Astrocyte of the hippocampus (primary cell): Measurements from ENCODE around the gene MITD1.
"Not testable (repeated sequence)": the region's sequence is repeated elsewhere in the genome, so short reads cannot be mapped to it uniquely, and the experiment has no call there.

ENCODE experiments used
- DNase-seq: peaks from one replicate; pipeline ENCODE4 v3.0.0; 2011; ENCODE audit warnings: low read depth, low spot score

MITD1 gene

DNA sequence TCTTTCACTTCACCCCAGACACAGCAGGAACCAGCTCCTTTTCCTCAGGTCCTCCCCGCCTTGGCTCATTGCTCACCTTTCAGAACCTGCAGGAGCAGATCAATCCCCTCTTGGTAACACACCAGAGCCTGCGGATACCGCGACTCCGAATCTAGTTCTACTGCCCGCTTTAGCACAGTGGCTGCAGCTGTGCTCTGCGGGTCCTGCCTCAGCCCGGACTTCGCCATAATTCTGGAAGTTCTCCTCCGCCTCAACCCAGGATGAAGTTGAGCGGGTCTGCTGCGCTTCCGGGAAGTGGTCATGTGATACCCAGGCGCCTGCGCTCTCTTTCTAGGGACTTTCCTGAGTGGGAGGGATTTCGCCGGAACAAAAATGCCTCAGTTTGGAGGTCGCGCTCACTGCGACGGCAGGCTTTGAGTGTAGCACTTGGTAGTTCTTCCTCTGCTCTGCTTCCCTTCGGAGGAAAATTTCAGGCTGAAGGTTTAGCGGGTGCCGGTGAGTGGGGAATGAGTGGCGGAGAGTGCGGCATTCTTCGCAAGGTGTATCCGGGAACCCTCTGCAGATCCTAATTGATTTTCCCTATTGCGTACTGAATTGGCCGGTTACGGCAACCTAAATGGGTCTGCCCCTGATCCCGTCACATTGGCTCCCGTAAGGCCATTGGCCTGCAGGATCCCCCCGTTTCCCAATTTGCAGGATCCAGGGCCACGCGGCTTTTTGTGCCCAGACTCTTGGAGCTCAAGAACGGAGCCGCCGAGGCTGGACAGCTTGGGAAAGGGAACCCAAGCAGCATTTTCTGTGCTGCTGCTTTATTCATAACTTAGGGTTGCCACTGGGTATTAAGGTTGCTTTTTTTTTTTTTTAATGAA, at the start of gene MITD1, which contains the start of gene MRPL30:
Gene MITD1, minus strand, starts transcription at position 304 of the 869 bp plus-strand sequence. Its CDS starts 77 bp downstream, at position 227.
Gene MRPL30, plus strand, starts transcription at position 430 of the 869 bp plus-strand sequence. CDS start 5,020 bp downstream, outside the sequence.
- DNase-seq = peak; percentile 97

DNA sequence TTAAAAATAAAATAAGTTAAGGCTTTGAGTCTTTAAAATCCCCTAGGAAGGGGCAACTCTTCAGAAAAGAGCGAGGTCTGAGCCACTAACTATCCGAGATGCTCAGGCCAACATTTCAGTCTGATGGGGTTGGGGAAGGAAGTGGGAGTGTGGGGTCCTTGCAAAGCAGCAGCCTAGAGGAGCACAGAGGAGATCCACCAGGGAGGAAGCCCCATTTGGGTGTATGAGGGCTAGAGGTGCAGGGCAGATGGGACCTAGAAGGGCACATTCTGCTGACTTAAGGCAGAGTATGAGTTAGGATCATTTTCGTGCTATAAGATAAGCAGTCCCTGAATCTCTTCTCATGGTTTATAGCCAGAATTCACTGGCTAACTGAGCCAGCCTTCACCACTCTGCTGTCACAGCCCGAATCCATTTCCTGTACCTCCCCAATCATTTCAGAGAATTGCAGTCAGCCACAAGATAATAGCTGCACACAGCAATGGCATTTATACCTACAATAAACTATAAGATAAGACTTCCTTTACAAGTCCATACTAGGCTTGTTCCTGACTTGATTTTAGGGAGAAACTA, 37.2 kb upstream of the MITD1 start:
- DNase-seq = no peak

DNA sequence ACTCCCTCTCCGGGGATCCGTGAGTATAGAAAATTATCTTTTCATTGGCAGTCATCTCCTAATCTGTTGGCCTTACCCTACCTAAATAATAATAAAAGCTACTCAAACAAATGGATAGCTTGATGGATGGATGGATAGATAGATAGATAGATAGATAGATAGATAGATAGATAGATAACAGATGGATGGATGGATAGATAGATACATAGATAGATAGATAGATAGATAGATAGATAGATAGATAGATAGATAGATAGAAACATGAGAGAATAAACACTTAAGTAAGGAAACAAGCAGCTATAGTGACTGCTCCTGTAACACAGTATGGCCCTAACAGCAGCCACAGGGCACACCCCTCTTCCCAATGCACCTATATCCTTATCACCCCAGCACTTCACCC, 35.2 kb upstream of the MITD1 start:
- no peak for DNase-seq

DNA sequence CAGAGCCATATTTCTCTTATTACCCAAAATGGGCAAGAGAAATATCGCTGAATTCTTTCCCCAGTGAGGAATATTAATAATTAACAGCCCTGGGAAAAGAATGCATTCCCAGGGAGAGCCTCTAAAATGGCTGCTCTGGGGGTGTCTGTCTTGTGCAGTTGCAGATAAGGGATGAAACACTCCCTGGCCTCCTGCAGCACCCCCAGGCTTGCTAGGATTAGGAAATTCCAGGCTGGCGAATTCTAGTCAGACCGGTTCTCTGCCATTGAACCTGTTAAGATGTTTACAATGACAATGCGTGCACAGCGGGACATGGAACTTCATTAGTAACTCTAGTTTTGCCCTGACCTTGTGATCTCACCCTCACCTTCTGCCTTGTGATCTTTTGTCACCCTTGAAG, 24.6 kb upstream of the MITD1 start:
- no peak for DNase-seq

DNA sequence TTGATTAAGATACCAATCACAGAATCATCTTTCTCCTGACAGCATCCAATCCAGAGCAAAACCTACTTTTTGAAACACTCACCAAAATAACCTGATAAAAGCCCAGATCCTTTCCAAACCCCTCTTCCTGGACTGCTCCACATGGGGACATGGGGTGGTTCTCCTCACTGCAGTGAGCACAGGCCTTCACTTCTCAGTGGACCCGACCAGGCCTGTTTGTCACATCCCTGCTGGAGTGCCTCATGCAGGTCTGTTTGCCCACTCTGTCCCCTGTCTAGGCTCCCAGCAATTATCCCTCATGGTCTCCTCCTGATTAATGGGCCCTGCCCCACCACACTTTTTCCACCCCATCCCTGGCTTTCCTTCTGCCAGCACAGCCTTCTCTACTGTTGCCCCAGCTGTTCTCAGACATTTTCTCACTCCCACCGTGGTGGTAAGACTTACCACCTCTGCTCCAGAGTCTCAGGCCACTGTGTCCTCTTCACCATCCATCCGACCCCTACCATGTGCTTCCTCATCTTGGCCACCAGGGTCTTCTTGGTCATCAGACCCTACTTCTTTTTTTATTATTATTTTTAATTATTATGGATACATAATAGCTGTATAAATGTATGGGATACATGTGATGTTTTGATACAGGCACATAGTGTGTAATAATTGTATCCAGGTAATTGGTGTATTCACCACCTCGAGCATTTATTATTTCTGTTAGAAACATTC, 21.3 kb upstream of the MITD1 start:
- no peak for DNase-seq

DNA sequence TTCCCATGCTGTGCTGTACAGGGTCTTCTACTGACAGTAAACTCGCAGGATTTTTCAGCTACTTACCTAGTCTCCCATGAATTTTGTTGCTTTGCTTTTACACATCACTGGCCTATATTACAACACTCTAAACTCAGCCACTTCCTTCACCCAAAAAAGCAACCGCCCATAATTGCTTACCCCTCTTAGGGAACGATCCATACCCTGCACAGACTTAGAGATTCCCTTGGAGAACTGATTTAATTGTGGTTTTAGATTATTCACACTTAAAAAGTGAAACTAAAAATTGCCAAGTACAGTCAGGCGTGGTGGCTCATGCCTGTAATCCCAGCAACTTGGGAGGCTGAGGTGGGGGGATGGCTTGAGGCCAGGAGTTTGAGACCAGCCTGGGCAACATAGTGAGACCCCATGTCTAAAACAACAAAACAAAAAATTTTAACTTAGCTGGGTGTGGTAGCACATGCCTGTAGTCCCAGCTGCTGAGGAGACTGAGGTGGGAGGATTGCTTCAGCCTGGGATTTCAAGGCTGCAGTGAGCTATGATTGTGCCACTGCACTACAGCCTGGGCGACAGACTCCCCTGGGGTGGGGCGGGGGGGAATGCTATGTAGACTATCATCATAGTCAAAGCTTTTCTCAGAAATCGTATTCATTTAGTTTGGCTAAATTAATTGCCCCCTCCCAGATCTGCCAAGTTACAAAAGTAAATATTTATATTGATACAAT, 19.4 kb upstream of the MITD1 start:
- no peak for DNase-seq

DNA sequence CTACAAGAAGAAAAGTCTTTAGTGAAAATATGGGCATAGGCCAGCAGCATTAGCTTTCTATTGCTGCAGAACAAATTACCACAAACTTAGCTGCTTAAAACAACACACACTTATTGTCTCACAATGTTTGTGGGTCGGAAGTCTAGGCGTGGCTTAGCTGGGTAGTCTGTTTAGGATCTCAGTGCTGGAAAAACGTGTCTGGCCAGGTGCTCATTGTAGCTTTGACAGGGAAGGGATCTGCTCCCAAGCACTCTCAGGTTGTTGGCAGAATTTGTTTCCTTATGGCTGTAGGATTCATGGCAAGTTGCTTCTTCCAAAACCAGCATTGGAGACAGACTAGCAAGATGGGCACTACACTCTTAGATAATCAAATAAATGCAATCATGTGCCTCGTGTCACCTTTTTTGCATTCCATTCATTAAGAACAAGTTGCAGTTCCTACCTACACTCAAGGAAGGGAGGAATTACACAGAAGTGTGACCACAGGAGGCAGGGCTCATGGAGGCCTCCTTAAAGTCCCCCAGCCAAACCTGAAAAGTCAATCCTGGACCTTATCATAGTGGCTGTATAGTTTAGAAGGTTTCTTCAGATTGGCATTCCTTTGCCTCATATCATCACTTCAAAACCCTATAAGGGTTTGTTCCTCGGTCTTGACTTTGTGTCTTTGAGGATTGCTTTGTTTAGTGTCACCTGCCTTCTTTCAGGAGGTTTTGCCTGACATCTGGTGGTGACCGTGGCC, 17.4 kb upstream of the MITD1 start:
- DNase-seq = no peak

DNA sequence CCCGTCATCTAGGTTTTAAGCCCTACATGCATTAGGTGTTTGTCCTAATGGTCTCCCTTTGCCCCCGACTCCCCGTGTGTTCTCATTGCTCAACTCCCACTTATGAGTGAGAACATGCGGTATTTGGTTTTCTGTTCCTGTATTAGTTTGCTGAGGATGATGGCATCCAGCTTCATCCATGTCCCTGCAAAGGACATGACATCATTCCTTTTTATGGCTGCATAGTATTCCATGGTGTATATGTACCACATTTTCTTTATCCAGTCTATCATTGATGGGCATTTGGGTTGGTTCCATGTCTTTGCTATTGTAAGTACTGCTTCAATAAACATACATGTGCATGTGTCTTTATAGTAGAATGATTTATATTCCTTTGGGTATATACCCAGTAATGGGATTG, 11.5 kb upstream of the MITD1 start:
- DNase-seq = not testable (repeated sequence)

DNA sequence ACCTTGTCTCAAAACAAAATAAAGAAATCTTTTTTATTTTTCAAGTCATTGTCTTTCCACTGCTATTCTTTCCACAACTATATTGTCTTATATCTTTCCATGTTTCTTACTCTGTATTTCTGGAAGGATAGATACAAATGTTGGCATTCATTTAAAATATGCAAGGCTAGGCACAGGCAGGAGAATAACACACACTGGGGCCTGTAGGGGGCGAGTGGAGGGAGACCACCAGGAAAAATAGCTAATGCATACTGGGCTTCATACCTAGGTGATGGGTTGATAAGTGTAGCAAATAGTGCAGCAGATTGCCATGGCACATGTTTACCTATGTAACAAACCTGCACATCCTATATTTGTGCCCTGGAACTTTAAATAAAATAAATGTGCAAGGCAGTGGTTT, 9.7 kb upstream of the MITD1 start:
- DNase-seq = no peak

DNA sequence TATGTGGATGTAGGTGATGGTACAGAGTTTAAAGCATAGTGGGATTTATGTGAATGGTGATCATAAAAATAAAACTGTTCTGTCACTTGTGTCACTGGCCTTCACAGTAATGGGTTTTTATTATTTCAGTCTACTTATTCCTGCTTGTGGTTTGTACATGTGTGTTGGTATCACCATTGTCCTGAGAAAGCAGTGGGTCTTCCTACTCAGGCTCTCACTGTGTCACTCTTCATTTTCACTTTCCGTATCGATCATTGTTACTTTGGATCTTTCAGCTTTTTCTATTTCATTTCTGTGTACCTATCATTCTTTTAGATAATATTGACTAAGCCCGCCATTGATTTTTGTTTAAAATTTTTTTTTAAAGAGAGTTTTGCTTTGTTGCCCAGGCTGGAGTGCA, 7.5 kb upstream of the MITD1 start:
- DNase-seq = no peak

DNA sequence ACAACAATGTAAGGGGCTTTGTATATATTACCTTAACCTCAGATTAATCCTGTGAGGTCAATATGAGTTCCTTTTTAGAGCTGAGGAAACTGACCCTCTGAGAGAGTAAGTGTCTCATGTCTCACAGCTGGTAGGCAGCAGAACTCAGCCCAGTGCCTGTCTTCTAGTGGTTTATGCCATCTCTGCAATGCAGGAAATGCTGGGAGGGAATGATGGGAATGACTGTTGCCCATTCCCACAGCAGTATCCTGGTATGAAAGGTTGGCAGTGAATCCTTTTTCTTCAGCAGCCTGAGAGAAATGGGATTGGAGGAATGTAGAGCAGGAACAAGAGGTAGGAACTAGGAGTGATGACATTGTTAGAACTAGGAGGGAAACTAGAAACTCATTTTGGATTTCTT, 6.2 kb upstream of the MITD1 start:
- DNase-seq = peak; percentile 6

DNA sequence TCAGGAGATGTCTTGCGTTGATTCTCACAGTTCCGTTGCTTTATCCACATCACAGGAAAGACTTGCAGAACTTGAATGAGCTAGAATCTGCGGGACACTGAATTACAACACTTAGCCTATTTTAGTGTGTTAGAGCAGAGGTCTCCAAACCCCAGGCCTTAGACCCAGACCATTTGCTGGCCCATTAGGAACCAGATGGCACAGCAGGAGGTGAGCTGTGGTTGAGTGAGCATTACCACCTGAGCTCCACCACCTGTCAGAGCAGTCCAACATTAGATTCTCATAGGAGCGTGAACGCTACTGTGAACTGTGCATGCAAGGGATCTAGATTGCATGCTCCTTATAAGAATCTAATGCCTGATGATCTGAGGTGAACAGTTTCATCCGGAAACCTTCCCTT, 4.0 kb upstream of the MITD1 start:
- DNase-seq = no peak

DNA sequence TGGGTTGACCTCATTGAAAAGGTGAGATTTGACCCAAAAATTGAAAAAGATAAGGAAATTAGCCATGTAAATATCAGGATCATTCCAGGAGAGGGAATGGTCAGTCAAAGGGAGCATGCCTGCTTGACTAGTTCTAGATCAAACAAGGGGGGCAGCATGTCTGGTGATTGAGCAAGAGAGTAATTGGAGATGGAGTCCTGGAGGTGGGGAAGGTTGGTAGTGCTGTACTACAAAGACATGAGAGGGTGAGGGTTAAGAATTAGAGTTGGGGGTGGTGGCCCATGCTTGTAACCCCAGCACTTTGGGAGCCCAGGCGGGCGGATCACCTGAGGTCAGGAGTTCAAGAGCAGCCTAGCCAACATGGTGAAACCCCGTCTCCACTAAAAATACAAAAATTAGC, 2.2 kb upstream of the MITD1 start:
- no peak for DNase-seq

DNA sequence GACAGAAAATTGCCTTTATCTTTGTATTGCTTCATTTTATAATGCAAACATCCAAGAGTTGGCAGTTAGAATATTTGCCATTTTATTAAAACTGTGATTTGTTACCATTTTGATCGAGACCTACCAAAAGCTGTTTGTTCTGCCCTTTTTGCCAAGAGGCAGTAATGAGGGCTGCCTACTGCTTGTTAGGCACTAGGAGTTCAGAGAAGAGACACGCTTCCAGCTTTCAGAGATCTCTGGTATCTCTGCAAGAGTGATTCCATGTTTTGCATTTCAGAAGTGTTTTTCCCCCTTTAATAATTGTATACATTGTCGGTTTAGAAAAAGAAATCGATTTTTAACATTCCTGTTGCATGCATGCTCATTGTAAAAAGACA, 754 bp upstream of the MITD1 start:
- DNase-seq = peak; percentile 16

DNA sequence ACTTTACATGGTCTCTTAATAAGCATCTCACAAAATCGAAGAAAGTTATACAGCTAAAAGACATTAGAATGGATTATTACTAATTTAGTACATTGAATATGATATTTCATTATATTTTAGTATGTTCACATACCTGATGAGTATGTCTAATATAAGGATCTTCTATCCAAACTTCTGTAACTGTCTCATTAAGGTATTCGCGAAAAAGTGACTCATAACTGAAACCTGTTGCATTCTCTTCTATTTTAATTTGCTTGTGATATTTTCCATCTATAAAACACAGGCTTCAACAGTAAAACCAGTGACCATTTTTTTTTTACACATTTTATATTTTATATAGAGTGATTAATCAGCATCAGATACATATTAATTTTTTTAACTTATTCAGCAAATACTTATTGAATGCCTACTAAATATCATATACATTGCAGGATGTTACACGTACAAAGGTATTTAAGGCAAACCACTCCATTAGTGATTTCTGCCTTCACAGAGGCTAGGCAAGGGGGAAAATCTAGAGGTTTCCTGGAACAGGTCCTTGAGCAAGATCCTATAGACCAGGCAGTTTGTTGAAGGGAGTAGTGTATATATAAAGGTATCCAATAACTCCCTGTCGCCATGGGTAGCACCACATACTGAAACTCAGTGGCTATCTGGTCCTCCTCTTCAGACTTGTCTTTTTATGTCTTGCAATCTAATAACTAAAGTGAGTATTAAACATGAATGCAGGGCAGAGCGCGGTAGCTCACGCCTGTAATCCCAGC, 9.3 kb downstream of the MITD1 start:
- DNase-seq = no peak

DNA sequence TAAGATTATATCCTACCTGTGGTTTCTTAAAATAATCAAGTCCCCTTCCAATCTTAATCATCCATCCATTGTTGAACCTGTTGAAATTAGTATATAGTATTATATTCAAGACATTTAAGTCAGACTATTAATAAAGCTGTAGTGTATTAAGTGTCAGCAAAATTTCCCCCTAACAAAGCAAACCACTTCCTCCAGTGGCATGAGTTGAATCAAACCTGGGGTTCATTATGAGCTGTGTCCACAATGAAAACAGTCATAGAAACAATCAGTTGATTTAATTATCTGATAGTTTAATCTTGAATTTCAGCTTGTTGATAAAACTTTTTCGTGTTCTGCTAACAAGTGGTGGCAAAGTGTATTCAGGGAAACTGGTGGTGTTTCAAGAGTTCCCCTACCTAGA, 11.3 kb downstream of the MITD1 start:
- no peak for DNase-seq

DNA sequence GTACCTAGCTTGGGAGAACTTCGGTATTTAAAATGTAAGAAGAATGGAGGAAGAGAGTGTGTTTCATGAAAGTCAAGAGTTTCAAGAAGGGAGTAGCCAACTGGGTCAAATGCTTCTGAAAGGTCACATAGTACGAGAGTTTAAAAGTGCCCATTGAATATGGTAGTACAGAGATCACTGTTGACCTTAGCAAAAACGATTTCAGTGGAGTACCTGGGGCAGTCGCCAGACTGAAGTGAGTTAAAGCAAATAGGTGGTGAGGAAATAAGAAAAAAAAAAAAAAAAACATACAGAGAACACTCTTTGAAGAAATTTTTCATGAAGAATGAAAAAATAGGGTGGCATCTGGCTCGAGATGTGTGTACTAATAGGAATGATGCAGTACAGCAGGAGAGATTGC, 14.6 kb downstream of the MITD1 start:
- no peak for DNase-seq

DNA sequence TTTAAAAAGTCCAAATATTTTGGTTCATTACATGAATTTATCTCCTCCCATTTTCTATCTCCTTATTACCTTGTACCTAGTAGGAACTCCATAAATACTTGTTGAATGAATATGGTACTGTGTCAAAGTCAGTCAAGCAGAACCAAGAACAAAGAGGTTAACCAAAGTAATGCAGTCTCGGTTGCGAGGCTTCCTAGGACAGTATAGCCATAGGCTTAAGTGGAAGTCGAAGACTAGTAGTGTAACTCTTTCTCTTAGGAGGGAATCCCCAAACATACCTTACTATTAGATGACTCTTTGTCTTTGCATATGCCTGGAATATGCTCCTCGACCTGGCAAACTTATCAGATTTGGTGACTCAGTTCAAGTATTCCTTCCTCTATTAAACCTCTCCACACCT, 21.3 kb downstream of the MITD1 start:
- DNase-seq = no peak

DNA sequence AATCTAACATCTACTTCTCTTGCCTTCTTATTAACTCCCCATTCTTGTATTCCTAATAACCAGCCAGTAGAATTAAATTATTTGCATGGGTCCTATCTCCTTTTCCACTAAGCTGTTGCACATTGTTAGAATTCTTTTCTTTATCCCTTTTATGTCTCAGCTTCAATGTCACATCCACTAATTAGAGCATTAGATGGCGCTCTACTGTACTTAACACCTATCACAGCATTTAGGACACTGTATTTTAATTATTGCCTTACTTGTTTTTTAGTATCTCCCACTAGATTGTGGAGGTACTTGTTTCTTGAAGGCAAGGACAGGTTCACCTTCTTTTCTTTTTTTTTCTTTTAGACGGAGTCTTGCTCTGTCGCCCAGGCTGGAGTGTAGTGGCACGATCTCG, 22.3 kb downstream of the MITD1 start:
- no peak for DNase-seq

DNA sequence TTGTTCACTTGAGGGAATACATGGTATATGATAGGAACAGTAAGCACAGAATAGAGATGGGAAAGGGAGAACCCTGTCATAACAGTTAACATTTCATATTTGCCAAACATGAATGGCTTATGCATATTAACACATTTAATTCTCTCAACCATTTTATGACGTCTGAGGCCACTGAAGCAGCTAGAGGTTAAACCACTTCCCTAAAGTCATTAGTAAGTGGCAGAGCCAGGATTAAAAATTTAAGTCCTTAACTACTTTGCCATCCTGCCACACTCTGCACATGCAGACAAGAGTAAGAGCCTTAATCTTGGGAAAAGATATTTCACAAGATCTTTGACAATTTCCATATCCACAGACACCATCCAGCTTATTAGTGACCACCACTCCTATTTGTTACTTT, 24.0 kb downstream of the MITD1 start:
- DNase-seq = no peak
